Middle frontal gyrus (tissue), 1 donor: ENCODE data around the gene STAT5A.
"Not testable (repeated sequence)": the region's sequence is repeated elsewhere in the genome, so short reads cannot be mapped to it uniquely, and the experiment has no call there.

ENCODE experiments used
- DNase-seq: peaks from one replicate; pipeline ENCODE4 v3.0.0-alpha.2; 2015; ENCODE audit warnings: low spot score; ENCODE audit errors: extremely low spot score

STAT5A gene

DNA sequence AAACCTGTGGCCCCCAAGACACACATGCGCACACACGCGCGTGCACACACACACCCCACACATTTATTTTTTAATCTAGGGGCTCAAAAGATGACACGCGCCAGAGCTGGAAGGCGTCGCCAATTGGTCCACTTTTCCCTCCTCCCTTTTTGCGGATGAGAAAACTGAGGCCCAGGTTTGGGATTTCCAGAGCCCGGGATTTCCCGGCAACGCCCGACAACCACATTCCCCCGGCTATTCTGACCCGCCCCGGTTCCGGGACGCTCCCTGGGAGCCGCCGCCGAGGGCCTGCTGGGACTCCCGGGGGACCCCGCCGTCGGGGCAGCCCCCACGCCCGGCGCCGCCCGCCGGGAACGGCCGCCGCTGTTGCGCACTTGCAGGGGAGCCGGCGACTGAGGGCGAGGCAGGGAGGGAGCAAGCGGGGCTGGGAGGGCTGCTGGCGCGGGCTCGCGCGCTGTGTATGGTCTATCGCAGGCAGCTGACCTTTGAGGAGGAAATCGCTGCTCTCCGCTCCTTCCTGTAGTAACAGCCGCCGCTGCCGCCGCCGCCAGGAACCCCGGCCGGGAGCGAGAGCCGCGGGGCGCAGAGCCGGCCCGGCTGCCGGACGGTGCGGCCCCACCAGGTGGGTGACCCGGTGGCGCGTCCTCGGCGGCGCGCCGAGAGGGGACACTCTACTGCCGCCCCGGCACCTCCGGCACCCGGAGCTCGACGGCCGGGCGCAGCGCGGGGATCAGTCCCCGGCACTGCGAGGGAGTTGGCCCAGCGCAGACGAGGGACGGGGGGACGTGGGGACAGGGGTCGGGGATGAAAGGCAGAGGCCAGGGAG, at the start of gene STAT5A:
Gene STAT5A (plus strand): TSS at position 522 of the 826 bp plus-strand sequence. CDS start 914 bp downstream, outside the sequence.
- DNase-seq, result peak; percentile 26

DNA sequence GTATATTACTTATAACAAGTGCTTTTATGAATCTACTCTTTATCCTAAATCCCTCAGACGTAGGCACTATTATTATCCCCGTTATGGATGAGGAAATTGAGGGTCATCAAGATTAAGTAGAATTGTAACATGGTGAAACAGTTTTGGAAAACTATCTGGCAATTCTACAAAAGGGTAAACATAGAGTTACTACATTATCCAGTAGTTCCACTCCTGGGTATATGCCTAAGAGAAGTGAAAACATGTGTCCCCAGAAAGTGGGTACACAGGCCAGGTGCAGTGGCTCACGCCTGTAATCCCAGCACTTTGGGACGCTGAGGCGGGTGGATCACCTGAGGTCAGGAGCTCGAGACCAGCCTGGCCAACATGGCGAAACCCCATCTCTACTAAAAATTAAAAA, 48.7 kb upstream of the STAT5A start:
- DNase-seq, result not testable (repeated sequence)

DNA sequence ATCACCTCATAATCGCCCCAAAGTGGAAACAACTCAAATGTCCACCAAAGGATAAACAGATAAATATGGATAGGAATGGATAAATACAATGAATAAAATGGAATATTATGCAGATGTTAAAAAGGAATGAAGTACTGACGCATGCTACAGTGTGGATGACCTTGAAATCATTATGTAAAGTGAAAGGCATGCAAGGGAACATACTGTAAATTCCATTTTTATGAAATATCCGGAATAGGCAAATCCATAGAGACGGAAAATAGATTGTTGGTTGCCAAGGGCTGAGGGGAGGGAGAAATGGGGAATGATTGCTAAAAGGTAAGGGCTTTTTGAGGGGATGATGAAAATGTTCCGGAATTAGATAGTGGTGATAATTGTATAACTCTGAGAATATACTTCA, 48.1 kb upstream of the STAT5A start:
- no peak for DNase-seq

DNA sequence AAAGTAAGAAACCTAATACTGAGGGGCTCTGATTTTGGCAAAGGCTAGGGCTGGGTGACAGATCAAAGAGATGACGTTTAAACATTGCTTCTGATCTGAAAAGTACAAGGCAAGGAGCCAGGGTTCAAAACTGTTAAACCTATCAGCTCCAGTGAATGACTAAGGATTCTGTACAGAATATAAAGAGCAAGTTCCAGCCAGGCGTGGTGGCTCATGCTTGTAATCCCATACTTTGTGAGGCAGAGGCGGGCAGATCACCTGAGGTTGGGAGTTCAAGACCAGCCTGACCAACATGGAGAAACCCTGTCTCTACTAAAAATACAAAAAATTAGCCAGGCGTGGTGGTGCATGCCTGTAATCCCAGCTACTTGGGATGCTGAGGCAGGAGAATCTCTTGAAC, 47.4 kb upstream of the STAT5A start:
- not testable (repeated sequence) for DNase-seq

DNA sequence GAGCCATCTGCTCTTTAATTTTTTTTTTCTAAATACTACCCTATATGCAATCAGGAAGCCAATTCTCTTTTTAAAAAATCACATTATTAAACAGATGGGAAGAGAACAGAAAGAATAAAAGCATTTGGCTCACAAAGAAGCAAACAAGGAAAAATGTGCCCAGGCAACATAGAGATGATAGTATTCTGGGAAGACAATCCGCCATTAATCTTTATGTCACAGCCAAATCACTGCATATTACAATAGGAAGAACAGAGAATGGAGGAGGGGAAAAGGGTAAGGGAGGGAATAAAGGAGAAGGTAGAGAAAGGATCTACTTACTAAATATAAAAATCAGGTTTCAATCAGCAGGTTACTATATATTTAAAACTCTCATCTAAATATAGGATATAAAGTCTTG, 46.4 kb upstream of the STAT5A start:
- DNase-seq, result no peak

DNA sequence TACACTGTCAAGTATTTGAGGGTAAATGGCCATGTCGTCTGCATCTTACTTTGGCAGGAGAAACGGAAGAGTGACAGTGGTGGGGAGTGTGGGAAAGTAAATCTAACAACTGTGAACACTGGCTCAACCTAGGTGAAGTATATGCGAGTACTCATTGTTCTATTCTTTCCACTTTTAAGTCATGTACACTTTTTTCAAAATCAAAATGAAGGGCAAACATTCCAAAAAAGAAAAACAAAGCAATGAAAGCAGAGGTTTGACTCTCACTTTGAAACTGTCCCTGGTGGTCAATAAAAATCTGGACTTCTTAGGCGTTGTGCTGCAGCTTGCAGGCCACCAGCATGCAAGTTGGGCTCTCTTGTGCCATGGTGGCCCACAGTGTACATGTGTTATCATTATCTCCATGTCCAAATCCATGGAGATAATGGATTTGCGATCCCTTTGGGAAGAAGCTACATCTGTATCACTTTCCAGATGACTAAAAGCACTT, 44.8 kb upstream of the STAT5A start:
- DNase-seq, result no peak

DNA sequence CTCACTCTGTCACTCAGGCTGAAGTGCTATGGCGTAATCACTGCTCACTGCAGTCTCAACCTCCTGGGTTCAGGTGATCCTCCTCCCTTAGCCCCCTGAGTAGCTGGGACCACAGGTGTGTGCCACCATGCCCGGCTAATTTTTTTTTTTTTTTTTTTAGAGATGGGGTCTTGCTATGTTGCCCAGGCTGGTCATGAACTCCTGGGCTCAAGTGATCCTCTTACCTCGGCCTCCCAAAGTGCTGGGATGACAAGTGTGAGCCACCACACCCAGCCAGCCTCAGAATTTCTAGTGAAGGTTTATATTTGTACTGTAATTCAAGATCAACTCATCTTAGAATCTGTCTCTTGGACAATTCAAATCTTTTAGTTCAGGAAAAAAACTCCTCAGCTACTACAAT, 44.2 kb upstream of the STAT5A start:
- DNase-seq, result not testable (repeated sequence)

DNA sequence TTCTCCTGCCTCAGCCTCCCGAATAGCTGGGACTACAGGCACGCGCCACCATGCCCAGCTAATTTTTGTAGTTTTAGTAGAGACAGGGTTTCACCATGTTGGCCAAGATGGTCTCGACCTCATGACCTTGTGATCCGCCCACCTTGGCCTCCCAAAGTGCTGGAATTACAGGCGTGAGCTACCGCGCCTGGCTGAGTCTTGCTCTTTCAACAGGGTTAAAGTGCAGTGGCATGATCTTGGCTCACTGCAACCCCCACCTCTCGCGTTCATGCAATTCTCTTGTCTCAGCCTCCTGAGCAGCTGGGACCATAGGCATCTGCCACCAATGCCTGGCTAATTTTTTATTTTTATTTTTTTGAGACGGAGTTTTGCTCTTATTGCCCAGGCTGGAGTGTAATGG, 43.1 kb upstream of the STAT5A start:
- not testable (repeated sequence) for DNase-seq

DNA sequence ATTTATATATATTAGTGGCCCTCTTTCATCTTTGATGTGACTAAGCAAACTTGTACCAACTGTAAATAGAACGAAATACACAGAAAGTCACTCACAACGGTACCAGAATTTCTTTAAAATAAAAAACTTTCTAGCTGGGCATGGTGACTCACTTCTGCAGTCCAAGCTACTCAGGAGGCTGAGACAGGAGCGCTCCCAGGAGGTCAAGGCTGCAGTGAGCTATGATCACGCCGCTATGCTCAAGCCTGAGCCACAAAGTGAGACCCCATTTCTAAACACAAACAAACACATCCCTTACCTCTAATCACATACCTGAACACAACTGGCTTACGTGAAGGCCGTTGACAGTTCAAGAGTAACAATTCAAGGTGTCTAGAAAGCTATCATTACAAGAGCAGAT, 41.8 kb upstream of the STAT5A start:
- DNase-seq, result no peak

DNA sequence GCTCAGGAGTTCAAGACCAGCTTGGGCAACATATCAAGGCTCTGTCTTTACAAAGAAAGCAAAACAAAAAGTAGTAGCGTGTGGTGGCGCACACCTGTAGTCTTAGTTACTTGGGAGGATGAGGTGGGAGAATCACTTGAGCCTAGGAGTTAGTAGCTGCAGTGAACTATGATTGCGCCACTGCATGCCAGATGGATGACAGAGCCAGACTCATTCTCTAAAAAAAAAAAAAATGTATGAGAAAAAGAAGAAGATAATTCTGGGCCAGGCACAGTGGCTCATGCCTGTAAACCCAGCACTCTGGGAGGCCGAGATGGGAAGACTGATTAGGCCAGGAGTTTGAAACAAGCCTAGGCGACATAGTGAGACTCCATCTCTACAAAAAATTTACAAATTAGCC, 40.6 kb upstream of the STAT5A start:
- no peak for DNase-seq

DNA sequence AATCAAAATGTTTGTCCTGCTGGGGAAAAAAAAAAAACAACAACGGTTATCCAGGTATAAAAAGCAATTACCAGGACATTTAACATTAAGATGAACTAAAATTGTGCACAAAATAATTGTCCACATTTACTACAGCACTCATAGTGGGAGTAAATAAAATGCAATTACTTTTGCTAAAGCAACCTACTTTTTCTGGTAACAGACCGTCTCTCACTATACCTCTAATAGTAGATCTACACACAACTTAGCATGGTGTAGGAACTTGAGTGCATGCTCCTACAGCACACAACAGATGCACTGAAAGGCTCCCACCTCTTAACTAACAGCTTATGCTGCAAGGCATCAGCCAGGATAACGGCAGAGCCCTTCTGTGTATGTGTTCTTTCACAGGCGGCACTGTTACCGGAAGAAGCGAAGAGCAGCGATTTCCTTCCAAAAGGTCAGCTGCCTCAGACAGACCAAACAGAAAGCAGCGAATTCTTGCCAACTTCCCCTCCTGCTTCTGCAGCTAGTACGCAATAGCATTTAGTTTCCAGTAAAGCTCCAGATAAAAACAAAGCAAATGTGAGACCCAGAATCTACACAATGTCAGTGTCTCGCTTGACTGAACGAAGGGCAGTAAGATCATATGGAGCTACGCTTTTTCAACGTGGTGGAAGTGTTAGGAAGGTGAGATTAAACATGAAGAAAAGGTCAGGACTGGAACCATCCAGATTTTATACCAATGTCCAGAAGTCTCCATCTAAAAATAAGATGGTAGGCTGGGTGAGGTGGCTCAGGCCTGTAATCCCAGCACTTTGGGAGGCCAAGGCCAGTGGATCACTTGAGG, 39.7 kb upstream of the STAT5A start:
- peak; percentile 79 for DNase-seq

DNA sequence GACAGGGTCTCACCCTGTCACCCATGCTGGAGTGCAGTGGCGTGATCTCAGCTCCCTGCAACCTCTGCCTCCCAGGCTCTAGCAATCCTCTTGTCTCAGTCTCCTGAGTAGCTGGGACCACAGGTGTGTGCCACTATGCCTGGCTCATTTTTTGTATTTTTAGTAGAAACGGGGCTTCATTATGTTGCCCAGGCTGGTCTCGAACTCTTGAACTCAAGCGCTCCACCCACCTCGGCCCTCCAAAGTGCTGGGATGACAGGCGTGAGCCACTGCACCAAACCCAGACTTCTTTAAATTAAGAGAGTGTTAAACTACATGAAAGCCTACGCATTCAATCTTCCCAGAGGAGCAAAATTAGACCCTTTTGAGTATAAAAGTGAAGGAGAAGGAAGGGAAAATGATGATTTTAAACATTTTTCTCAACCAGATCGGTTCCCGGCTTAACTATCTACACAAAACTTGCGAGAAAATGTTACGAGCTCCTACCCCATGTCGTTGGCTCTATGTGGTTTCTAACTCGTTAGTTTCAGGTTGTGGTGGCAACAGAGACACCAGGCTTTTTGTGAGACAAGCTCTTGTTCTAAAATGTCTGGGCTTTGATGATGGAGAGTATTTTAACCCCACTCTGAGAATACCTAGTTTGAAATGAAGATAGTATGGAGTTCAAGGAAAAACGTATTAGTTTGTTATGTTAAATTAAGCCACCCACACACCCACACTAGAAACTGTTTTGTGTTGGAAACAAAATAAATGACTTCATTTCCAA, 38.4 kb upstream of the STAT5A start:
- no peak for DNase-seq

DNA sequence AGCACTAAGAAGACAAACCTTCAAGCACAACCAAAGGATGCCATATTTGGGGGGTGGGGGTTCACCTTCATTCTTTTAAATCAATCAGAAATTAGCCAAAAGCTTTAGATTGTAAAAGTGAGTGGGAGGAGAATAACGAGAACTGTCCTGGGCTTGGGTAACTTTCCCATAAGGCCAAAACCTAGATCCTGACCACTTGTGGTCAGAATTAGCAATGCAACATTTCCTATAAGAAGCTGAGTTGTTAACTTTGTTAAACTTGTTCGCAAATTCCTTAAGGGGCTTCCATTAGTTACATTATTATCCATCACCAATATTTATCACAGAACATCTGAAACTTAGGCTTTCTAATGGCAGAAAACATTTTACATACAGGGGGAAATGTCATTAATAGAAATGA, 37.2 kb upstream of the STAT5A start:
- DNase-seq, result no peak

DNA sequence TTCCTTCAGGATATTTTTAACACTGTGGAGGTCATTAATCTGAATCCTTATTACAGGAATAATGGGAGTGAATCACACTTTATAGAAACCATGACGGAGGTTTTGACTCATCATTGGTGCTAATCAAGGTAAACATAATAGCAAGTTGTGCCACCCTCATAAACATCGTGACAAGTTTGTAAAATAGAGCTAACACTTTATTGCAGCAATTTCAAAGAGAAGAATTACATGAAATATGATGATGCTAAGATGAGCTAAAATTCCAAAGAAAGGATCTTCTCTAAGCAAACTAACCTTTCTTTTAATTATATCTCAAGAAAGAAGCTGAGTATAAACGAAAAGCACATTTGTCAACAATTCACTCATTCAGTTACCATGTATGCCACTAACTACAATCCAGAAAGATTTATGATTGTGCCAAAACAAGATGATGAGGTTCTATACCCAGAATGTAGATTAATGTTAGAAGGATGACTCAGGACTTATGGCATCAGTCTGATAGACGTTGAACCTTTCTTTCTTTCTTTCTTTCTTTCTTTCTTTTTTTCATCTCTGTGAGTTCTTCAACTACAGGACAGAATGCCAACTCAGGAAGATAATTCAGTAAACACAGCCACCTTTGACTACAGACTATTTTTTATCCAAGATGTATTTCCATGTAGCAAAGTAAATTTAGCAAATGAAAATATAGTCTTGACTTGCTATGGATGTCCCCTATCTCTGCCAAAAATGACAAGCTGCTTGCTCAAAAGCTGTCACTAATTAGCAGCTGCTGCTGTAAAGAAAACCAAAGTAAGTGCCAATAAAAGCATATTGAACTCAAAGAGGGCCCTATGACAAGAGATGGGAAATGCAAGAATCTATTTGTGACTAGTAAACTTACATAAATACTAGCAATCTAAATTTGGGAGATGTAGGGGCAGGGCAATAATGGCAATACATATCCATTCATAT, 35.4 kb upstream of the STAT5A start:
- DNase-seq, result peak; percentile 20

DNA sequence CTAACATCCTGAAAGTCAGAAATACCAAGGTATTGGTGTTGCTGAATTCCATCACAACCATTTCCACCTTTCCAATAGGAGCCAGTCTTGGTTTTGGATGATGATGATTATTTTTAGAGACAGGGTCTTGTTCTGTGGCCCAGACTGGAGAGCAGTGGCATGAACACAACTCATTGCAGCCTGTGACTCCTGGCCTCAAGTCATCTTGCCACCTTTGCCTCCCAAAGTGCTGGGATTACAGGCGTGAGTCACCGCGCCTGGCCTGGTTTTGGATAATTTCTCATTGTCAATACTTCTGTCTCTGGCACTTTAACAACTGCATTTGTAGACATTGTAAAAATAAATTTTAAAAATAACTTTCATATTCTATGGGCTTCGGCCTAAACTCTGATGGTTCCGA, 34.7 kb upstream of the STAT5A start:
- DNase-seq, result no peak

DNA sequence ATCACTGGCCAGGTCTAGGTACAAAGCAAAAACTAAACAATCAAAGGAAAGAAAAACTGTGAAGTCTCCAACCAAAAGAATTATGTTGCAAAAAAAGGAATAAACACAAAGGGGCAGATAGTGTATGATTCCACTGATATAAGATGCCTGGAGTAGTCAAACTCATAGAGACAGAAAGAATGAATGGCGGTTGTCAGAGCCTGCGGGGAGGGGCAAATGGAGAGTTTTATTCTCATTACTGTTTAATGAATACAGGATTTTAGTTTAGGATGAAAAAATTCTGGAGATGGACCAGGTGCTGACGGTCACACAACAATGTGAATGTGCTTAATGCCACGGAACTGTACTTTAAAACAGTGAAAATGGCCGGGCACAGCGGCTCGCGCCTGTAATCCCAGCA, 32.9 kb upstream of the STAT5A start:
- no peak for DNase-seq

DNA sequence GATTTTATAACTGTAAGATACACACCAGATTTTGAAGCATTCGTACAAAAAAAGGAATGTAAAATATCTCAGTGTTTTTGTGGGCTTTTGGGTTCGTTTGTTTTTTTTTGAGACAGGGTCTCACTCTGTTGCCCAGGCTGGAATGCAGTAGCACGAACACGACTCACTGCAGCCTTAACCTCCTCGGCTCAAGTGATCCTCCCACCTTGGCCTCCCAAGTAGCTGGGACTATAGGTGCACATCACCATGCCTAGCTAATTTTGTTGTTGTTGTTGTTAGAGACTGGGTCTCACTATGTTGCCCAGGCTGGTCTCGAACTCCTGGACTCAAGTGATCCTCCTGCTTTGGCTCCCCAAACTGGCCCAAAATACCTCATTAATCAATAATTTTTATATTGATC, 28.0 kb upstream of the STAT5A start:
- DNase-seq, result no peak

DNA sequence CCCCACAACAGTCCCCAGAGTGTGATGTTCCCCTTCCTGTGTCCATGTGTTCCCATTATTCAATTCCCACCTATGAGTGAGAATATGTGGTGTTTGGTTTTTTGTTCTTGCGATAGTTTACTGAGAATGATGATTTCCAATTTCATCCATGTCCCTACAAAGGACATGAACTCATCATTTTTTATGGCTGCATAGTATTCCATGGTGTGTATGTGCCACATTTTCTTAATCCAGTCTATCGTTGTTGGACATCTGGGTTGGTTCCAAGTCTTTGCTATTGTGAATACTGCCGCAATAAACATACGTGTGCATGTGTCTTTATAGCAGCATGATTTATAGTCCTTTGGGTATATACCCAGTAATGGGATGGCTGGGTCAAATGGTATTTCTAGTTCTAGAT, 23.9 kb upstream of the STAT5A start:
- not testable (repeated sequence) for DNase-seq

DNA sequence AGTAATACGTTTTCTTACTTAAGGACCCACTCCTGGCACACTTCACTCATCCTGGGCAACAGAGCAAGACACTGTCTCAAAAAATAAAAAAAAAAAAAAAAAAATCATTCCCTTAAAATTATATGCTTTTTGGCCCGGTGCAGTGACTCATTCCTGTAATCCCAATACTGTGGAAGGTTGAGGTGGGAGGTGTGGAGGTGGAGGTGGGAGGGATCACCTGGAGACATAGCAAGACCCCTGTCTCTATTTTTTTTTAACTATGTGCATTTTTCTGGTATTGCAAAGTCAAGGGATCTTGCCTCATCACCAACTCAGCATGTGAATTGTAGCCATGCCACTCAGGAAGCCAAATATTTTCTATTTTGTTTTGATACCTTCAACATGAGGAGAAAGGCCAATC, 21.8 kb upstream of the STAT5A start:
- no peak for DNase-seq
